GM12872 (cell line): Measurements from ENCODE around the gene KCNS1.

Experiments used
- TF ChIP-seq, protein P1 (sequence below): IDR thresholded peaks from 3 replicates; pipeline ENCODE4 v1.5.1; 2011; ENCODE audit warnings: low read depth, mild to moderate bottlenecking, low read length, moderate library complexity; ENCODE audit not compliant: insufficient read depth

Gene KCNS1

DNA sequence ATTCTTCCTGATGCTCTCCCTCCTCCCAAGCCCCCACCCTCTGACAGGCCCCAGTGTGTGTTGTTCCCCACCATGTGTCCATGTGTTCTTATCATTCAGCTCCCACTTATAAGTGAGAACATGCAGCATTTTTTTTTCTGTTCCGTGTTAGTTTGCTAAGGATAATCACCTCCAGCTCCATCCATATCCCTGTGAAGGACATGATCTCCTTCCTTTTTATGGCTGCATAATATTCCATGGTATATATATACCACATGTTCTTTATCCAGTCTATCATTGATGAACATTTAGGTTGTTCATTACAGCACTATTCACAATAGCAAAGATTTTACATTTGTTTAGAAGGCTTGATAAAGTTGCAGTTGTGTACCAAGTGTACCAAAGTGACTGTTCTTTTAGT lies 57.9 kb downstream of the KCNS1 start:
- TF ChIP-seq, protein P1, sequence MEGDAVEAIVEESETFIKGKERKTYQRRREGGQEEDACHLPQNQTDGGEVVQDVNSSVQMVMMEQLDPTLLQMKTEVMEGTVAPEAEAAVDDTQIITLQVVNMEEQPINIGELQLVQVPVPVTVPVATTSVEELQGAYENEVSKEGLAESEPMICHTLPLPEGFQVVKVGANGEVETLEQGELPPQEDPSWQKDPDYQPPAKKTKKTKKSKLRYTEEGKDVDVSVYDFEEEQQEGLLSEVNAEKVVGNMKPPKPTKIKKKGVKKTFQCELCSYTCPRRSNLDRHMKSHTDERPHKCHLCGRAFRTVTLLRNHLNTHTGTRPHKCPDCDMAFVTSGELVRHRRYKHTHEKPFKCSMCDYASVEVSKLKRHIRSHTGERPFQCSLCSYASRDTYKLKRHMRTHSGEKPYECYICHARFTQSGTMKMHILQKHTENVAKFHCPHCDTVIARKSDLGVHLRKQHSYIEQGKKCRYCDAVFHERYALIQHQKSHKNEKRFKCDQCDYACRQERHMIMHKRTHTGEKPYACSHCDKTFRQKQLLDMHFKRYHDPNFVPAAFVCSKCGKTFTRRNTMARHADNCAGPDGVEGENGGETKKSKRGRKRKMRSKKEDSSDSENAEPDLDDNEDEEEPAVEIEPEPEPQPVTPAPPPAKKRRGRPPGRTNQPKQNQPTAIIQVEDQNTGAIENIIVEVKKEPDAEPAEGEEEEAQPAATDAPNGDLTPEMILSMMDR, result no peak
